ENCODE data around the gene MADD. TPM values are rescaled to one million over a fixed set of nuclear protein-coding genes. Genes with fewer than 3 reads are reported as not detected.

The MADD gene
- total and polyA plus RNA-seq, 2 experiments from 2014 or later: 9.9 to 17.4 TPM

DNA sequence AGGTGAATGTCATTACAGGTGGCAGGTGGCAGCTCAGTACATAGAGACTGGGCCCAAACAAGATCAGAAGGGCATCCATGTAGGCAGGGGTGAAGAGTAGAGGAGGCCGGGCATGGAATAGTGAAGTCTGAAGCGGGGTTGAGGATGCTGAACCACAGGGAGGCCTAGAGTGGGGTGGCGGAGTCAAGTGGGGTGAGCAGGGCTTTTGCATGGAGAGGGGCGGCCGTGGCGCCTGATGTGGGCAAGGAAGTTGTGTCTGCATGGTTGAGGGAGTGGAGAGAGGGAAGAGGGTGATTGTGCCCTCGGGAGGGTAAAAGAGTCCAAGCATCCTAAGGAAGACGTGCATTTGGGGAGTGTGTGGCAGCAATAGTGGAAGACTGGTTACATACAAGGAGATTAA lies 40.8 kb upstream of the MADD start:
- DNase-seq: no peak
- H3K27me3 ChIP-seq (replicated peaks; ENCODE audit: insufficient read depth): no peaks in the 10 kb centered on the region
- H3K9me3 ChIP-seq (ENCODE audit: low read depth): no peaks in the 10 kb centered on the region
- H3K36me3 ChIP-seq (ENCODE audit: low read depth): peaks cover 11% of the 10 kb centered on the region; the same call in 1 of the 2 replicates
- H3K27ac ChIP-seq: no peak overlapping the region
- H3K4me3 ChIP-seq: no peak overlapping the region
- TF ChIP-seq EZH2phosphoT487 (IDR thresholded peaks at IDR 0.05; ENCODE audit: insufficient read depth, low read depth) (no peak), EZH2 (IDR thresholded peaks at IDR 0.05; ENCODE audit: insufficient read depth, poor library complexity, severe bottlenecking) (no peak)
- 95 to 97% methylated on average over 5 to 8 of the region's 8 CpGs for WGBS, 2 experiments (ENCODE audit: low coverage in 1 of 2, low lambda C conversion rate in 2 of 2, missing lambda C conversion rate in 2 of 2)
- no peak overlapping the region for H3K9ac ChIP-seq
- no peaks in the 10 kb centered on the region for H3K9me2 ChIP-seq (ENCODE audit: insufficient read depth)
- no peaks in the 10 kb centered on the region for H4K20me1 ChIP-seq (ENCODE audit: insufficient read depth)
- peaks cover 17% of the 10 kb centered on the region for H3F3A ChIP-seq (ENCODE audit: insufficient read depth)
- H3K4me1 ChIP-seq (ENCODE audit: insufficient read depth): peaks cover 12% of the 10 kb centered on the region
- no peaks in the 10 kb centered on the region; the same call in 1 of the 2 replicates for H3K79me2 ChIP-seq (ENCODE audit: insufficient read depth)
- in situ Hi-C loops (cut with MboI): no loop called here
- H3K4me2 ChIP-seq (ENCODE audit: unreplicated experiment): no peak overlapping the region
- no peak overlapping the region for H2AFZ ChIP-seq

DNA sequence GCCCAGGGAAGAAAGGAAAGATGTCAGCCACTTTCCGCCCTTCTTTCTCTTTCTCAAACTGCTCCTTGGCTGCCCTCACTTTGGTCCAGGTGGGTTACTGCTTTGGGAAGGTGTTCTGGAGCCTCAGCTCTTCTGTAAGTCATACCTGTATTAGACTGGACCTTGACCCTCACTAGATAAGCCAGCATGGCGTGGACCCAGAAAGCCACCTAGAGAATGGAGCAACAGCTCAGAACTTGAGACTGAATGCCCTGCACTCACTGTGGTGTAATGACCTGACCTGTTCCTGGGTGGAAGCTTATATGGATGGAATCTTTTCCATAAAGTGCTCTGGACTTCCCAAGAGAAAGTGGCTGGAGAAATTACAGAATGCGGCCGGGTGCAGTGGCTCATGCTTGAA lies 36.9 kb upstream of the MADD start:
- H3K4me2 ChIP-seq (ENCODE audit: unreplicated experiment): no peak overlapping the region
- H4K20me1 ChIP-seq (ENCODE audit: insufficient read depth): no peaks in the 10 kb centered on the region
- peaks cover 31% of the 10 kb centered on the region for H3F3A ChIP-seq (ENCODE audit: insufficient read depth)
- TF ChIP-seq EZH2phosphoT487 (IDR thresholded peaks at IDR 0.05; ENCODE audit: insufficient read depth, low read depth): no peak
- TF ChIP-seq EZH2 (IDR thresholded peaks at IDR 0.05; ENCODE audit: insufficient read depth, poor library complexity, severe bottlenecking): no peak
- peaks cover 26% of the 10 kb centered on the region for H3K4me1 ChIP-seq (ENCODE audit: insufficient read depth)
- H3K9ac ChIP-seq: no peak overlapping the region
- H3K27ac ChIP-seq: peak overlapping the region; percentile 83; the same call in 1 of the 2 replicates
- H2AFZ ChIP-seq: no peak overlapping the region
- 82% methylated on average over 4 of the region's 4 CpGs for WGBS, 2 experiments (ENCODE audit: low coverage in 1 of 2, low lambda C conversion rate in 2 of 2, missing lambda C conversion rate in 2 of 2)
- no peaks in the 10 kb centered on the region for H3K27me3 ChIP-seq (replicated peaks; ENCODE audit: insufficient read depth)
- peaks cover 3% of the 10 kb centered on the region; the same call in 1 of the 2 replicates for H3K36me3 ChIP-seq (ENCODE audit: low read depth)
- DNase-seq: no peak
- H3K9me2 ChIP-seq (ENCODE audit: insufficient read depth): no peaks in the 10 kb centered on the region
- in situ Hi-C loops (cut with MboI): no loop called here
- H3K4me3 ChIP-seq: no peak overlapping the region
- H3K79me2 ChIP-seq (ENCODE audit: insufficient read depth): no peaks in the 10 kb centered on the region; the same call in 1 of the 2 replicates
- no peaks in the 10 kb centered on the region for H3K9me3 ChIP-seq (ENCODE audit: low read depth)

- H3K79me2 ChIP-seq (ENCODE audit: insufficient read depth): no peaks in the 10 kb centered on the region; the same call in 1 of the 2 replicates
- peak overlapping the region; percentile 83 for H3K27ac ChIP-seq
- H3K4me3 ChIP-seq: peak overlapping the region; percentile 51
- peaks cover 31% of the 10 kb centered on the region for H3F3A ChIP-seq (ENCODE audit: insufficient read depth)
- H4K20me1 ChIP-seq (ENCODE audit: insufficient read depth): no peaks in the 10 kb centered on the region
- no peaks in the 10 kb centered on the region for H3K9me3 ChIP-seq (ENCODE audit: low read depth)
- TF ChIP-seq EZH2 (IDR thresholded peaks at IDR 0.05; ENCODE audit: insufficient read depth, poor library complexity, severe bottlenecking): no peak
- TF ChIP-seq EZH2phosphoT487 (IDR thresholded peaks at IDR 0.05; ENCODE audit: insufficient read depth, low read depth): no peak
- H2AFZ ChIP-seq: peak overlapping the region; percentile 49
- 13 to 14% methylated on average over 11 of the region's 11 CpGs for WGBS, 2 experiments (ENCODE audit: low coverage in 1 of 2, low lambda C conversion rate in 2 of 2, missing lambda C conversion rate in 2 of 2)
- peak; percentile 93 for DNase-seq
- no peaks in the 10 kb centered on the region for H3K27me3 ChIP-seq (replicated peaks; ENCODE audit: insufficient read depth)
- H3K36me3 ChIP-seq (ENCODE audit: low read depth): peaks cover 12% of the 10 kb centered on the region; the same call in 1 of the 2 replicates
- H3K4me2 ChIP-seq (ENCODE audit: unreplicated experiment): peak overlapping the region; percentile 73
- peaks cover 26% of the 10 kb centered on the region for H3K4me1 ChIP-seq (ENCODE audit: insufficient read depth)
- H3K9me2 ChIP-seq (ENCODE audit: insufficient read depth): no peaks in the 10 kb centered on the region
- in situ Hi-C loops (cut with MboI): no loop called here
- H3K9ac ChIP-seq: peak overlapping the region; percentile 63
Measured at GRCh38 chr11:47233989-47234668, 35.8 kb upstream of the MADD start.

- Histone ChIP-seq H2AFZ (peak overlapping the region; percentile 49; the same call in 1 of the 2 replicates), H3K79me2 (ENCODE audit: insufficient read depth) (no peaks in the 10 kb centered on the region; the same call in 1 of the 2 replicates), H3K9ac (peak overlapping the region; percentile 63), H3F3A (ENCODE audit: insufficient read depth) (peaks cover 31% of the 10 kb centered on the region), H4K20me1 (ENCODE audit: insufficient read depth) (no peaks in the 10 kb centered on the region), H3K36me3 (ENCODE audit: low read depth) (peaks cover 18% of the 10 kb centered on the region), H3K27ac (peak overlapping the region; percentile 83), H3K9me3 (ENCODE audit: low read depth) (no peaks in the 10 kb centered on the region), H3K27me3 (replicated peaks; ENCODE audit: insufficient read depth) (no peaks in the 10 kb centered on the region), H3K9me2 (ENCODE audit: insufficient read depth) (no peaks in the 10 kb centered on the region), H3K4me1 (ENCODE audit: insufficient read depth) (peaks cover 26% of the 10 kb centered on the region), H3K4me3 (no peak overlapping the region; the same call in 1 of the 2 replicates), H3K4me2 (ENCODE audit: unreplicated experiment) (peak overlapping the region; percentile 73)
- 61 to 62% methylated on average over 12 of the region's 12 CpGs for WGBS, 2 experiments (ENCODE audit: low coverage in 1 of 2, low lambda C conversion rate in 2 of 2, missing lambda C conversion rate in 2 of 2)
- TF ChIP-seq EZH2phosphoT487 (IDR thresholded peaks at IDR 0.05; ENCODE audit: insufficient read depth, low read depth) (no peak), EZH2 (IDR thresholded peaks at IDR 0.05; ENCODE audit: insufficient read depth, poor library complexity, severe bottlenecking) (no peak)
- in situ Hi-C loops (cut with MboI): no loop called here
- DNase-seq: no peak
Measured at GRCh38 chr11:47234669-47235100, 35.2 kb upstream of the MADD start.
